LNCaP clone FGC (cell line): ENCODE data around the gene SLC25A39.

Source experiments
- DNase-seq: peaks from one replicate; pipeline ENCODE4 v3.0.0-alpha.2; 2011; ENCODE audit warnings: low read depth
- H3K4me3 ChIP-seq: 2 replicates; pipeline ENCODE4 v1.5.1; 2011; ENCODE audit warnings: mild to moderate bottlenecking, low read depth, low read length, control low read depth
- CTCF ChIP-seq: IDR thresholded peaks from 2 replicates; pipeline ENCODE4 v1.5.1; 2012; ENCODE audit warnings: mild to moderate bottlenecking; ENCODE audit not compliant: control insufficient read depth, insufficient read depth; ENCODE audit errors: extremely low read depth

The SLC25A39 gene

GRCh38 chr17:44283344-44284023, 41.1 kb downstream of the SLC25A39 start:
- TF ChIP-seq CTCF, result no peak
- DNase-seq, result no peak

GRCh38 chr17:44282264-44282663, 42.4 kb downstream of the SLC25A39 start:
- DNase-seq, result no peak
- H3K4me3 ChIP-seq, result no peak overlapping the region
- TF ChIP-seq CTCF, result no peak

More at GRCh38 chr17:44283344-44284023, 41.1 kb downstream of the SLC25A39 start:
- H3K4me3 ChIP-seq, result no peak overlapping the region

- DNase-seq, result no peak
- no peak overlapping the region for H3K4me3 ChIP-seq
- no peak for TF ChIP-seq CTCF
Observed at GRCh38 chr17:44281570-44281969, 43.1 kb downstream of the SLC25A39 start.

- TF ChIP-seq CTCF, result no peak
- DNase-seq, result no peak
Observed at GRCh38 chr17:44280392-44280937, 44.2 kb downstream of the SLC25A39 start.

GRCh38 chr17:44279666-44280391, 44.8 kb downstream of the SLC25A39 start:
- DNase-seq, result no peak
- no peak for TF ChIP-seq CTCF
- H3K4me3 ChIP-seq, result no peak overlapping the region

More at GRCh38 chr17:44280392-44280937, 44.2 kb downstream of the SLC25A39 start:
- no peak overlapping the region for H3K4me3 ChIP-seq

GRCh38 chr17:44279346-44279665, 45.3 kb downstream of the SLC25A39 start:
- H3K4me3 ChIP-seq, result no peak overlapping the region
- no peak for TF ChIP-seq CTCF
- DNase-seq, result no peak
